Natural killer cell treated with Interleukin-12 subunit alpha and Interleukin-12 subunit beta and Interleukin-15 and Interleukin-18, amount 100 ng/mL, for 72 hours (primary cell): Measurements from ENCODE around the gene PER2. TPM values are rescaled to one million over a fixed set of nuclear protein-coding genes. Genes with fewer than 3 reads are reported as not detected.
"Not testable (repeated sequence)": the region's sequence is repeated elsewhere in the genome, so short reads cannot be mapped to it uniquely, and the experiment has no call there.

Experiments used
- ATAC-seq, 2 donors: fragments of 150-1000 bp; cut with Tn5 transposase in 1 of 2; sonication (Bioruptor Pico), chemical (Tn5 transposase) in 1 of 2; 2 replicates each; pipeline ENCODE4 v1.10.0; 2021
- DNase-seq: peaks from one replicate; pipeline ENCODE4 v3.0.0; 2022; ENCODE audit warnings: low spot score
- H3K27ac Mint-ChIP-seq, 2 donors: 1 replicate in 1 of 2; 2 replicates in 1 of 2; pipeline ENCODE4 v1.8.0; 2022; ENCODE audit warnings: mixed read lengths in 2 of 2, mild to moderate bottlenecking in 1 of 2, moderate library complexity in 1 of 2
- H3K27me3 Mint-ChIP-seq, 2 donors: 1 replicate in 1 of 2; 2 replicates in 1 of 2; pipeline ENCODE4 v1.8.0; 2022; ENCODE audit warnings: mixed read lengths in 2 of 2
- H3K36me3 Mint-ChIP-seq: one replicate; pipeline ENCODE4 v1.8.0; 2022; ENCODE audit warnings: mixed read lengths
- H3K4me1 Mint-ChIP-seq, 2 donors: 1 replicate in 1 of 2; 2 replicates in 1 of 2; pipeline ENCODE4 v1.8.0; 2022; ENCODE audit warnings: low read depth in 2 of 2, mixed read lengths in 2 of 2, mild to moderate bottlenecking in 1 of 2
- H3K4me3 Mint-ChIP-seq: one replicate; pipeline ENCODE4 v1.8.0; 2022; ENCODE audit warnings: mixed read lengths
- H3K9me3 Mint-ChIP-seq: 2 replicates; pipeline ENCODE4 v1.8.0; 2022; ENCODE audit warnings: mixed read lengths
- total RNA-seq, 2 donors: library from RNA; stranded (reverse); gene quantifications; one replicate each; pipeline ENCODE4 v1.2.3, GENCODE V29; 2022

The PER2 gene
- total RNA-seq, 2 donors from 2014 or later, result 13.8 to 18.4 TPM

DNA sequence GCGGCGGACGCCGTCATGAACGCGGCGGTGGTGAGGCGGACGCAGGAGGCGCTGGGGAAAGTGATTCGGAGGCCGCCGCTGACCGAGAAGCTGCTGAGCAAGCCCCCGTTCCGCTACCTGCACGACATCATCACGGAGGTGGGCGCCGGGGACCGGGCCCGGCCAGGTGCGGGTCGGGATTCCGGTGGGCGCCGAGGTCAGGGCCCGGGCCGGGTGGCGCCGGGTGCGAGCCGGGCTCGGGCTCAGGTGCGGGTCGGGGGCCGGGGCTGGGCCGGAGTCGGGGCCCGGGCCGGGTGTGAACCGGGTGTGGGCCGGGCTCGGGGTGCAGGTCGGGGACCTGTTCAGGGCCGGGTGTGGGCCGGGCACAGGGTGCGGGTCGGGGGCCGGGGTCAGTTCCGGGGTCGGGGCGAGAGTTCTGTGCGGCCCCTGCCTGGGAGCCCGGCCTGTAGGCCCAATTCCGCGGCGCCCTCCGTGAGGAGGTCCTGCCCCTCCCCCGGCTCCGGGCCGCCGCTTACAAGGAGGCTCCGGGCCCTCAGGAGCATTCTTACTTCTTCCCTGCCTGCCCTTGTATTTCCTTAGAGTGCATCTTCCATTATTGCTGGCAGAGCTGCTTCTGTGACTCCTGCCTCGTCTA, 32.4 kb upstream of the PER2 start:
- Mint-ChIP-seq H3K4me1 (peaks cover 5 to 10% of the 10 kb centered on the region in 2 donors), H3K27me3 (peaks cover 6 to 8% of the 10 kb centered on the region in 2 donors), H3K4me3 (peak overlapping the region; percentile 80), H3K9me3 (no peaks in the 10 kb centered on the region), H3K27ac (no peak overlapping the region), H3K36me3 (no peaks in the 10 kb centered on the region)
- ATAC-seq, result peak; percentile 58 to 60
- DNase-seq, result no peak

DNA sequence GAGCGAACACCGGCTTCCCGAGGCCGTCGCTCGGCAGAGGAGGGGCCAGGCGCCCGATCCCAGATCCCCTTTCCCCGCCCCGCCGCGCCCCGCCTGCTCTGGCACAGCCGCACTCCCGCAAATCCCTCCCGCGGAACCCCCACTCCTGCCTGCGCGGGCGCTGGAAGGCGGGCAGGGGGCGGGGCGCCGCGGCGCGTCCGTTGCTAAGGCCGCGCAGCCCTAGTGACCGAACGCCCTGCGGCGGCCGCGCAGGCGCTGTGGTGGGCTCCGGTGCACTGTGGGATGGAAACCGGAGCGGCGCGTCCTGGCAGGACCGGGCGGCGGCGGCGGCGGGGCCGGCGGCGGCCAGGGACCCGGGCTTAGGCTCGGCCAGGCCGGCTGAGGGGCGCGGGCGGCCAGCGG, 31.8 kb upstream of the PER2 start, which contains the start of gene TRAF3IP1:
TSS of gene TRAF3IP1 (plus strand) at position 273 of the 402 bp plus-strand sequence. CDS start 145 bp downstream, outside the sequence.
- no peaks in the 10 kb centered on the region for H3K36me3 Mint-ChIP-seq
- peaks cover 8 to 9% of the 10 kb centered on the region in 2 donors for H3K27me3 Mint-ChIP-seq
- H3K27ac Mint-ChIP-seq, result no peak within 1 kb of the TSS
- ATAC-seq, result peak; percentile 97 to 98
- peak; percentile 90 for DNase-seq
- no peaks in the 10 kb centered on the region for H3K9me3 Mint-ChIP-seq
- H3K4me1 Mint-ChIP-seq, result peaks cover 5 to 10% of the 10 kb centered on the region in 2 donors
- peak within 1 kb of the TSS; percentile 80 for H3K4me3 Mint-ChIP-seq

DNA sequence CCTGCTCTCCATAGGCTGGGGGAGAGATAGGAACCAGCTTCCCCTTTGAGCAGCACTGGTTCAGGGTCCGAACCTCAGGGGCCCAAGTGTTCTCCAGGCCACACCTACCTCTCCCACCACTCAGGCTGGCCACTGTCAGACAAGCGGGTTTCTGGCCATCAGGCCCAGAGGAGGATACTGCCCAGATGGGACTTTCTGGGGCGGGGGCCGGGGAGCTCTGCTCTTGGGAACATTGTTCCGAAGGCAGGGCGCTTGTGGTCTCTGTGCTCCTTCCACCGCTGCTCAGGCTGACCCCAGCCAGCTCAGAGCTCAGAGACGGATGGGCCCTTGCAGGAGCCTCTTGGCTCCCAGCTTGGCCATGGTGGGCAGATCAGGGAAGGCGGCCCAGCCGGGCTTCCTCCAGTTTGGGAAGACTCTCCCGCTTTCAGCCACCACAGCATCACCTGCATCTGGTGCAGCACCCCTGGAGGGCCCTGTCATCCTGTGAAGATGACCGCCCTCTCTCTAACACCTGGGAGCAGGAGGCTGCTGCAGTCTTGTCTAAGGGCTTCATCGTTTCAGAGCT, 26.7 kb upstream of the PER2 start:
- H3K9me3 Mint-ChIP-seq, result no peaks in the 10 kb centered on the region

DNA sequence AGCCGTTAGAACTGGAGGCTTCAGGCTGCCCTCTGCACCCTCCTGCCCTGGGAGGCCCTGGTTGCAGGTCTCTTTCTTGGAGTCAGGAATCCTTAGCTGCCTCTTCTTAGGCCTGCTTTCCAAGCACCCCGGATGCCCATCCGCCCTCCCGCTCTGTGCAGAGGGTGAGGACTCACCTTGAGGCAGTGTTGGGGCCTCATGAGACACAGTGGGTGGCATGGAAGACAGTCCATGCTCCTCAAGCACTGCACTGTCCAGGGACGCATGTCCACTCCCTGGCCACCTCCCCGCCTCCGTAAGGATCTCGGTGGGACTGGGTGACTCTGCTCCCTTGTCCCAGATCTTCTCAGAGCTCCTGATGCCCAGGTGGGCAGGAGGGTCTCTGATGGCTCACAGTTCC, 26.2 kb upstream of the PER2 start:
- Mint-ChIP-seq H3K27ac (no peak overlapping the region), H3K4me3 (no peak overlapping the region)

More for the DNA sequence above, 26.7 kb upstream of the PER2 start:
- Mint-ChIP-seq H3K27me3 (peaks cover 9 to 15% of the 10 kb centered on the region in 2 donors), H3K4me1 (no peaks in the 10 kb centered on the region), H3K36me3 (no peaks in the 10 kb centered on the region), H3K4me3 (no peak overlapping the region), H3K27ac (no peak overlapping the region)
- ATAC-seq (no peak), DNase-seq (no peak)

DNA sequence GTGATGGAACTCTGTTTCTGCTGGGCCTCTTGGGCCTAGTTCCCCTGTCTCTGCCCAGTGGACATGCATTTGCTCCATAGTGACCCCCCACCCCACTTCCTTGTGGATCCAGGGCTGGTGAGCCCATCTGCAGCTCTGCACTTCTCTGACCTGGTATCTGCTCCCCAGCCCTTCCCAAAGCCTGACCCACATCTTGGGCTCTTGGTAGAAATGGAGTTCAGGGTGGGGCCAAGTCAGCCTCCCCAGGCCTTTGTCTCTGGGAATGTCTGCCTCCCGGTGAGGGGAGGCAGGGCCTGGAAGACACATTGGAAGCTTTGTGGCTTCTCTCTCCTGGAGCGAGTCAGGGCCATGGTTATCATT, 25.6 kb upstream of the PER2 start:
- no peaks in the 10 kb centered on the region for H3K36me3 Mint-ChIP-seq

More for the DNA sequence above, 26.2 kb upstream of the PER2 start:
- DNase-seq (no peak), ATAC-seq (no peak)
- H3K4me1 Mint-ChIP-seq, result no peaks in the 10 kb centered on the region
- H3K9me3 Mint-ChIP-seq, result no peaks in the 10 kb centered on the region
- H3K27me3 Mint-ChIP-seq, result peaks cover 9 to 15% of the 10 kb centered on the region in 2 donors
- H3K36me3 Mint-ChIP-seq, result no peaks in the 10 kb centered on the region

DNA sequence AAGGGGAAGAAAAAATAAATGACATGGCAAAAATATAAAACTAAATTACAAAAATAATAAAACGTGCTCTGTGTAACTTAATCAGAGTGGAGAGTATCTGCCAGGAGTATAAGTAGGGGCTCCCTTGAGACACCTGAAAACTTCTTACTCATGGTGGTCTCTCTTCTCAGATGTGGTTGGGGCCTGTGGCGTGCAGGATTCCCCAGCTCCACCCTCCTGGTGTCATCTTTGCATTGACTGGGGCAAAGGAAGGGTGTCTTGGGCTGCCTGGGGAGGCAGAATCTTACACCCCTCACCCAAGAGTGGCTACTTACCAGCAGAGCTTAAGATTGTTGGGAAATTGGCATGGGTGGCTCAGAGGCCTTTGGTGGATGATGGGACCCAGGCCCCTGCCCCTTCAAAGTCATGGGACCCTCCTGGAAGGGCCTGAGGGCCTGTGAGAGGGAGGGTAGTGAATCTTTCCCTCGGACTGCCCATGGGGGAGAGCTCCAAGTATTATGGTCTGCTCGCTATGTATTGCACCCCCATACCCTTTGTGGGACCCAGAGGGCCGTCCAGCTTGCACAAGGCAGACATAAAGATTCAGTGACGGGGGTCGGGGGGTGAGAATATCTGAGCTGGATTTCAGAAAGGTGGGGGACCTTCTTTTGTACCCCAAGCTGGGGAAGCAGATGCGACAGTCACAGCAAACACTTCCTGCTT, 25.0 kb upstream of the PER2 start:
- DNase-seq, result no peak
- Mint-ChIP-seq H3K27me3 (peaks cover 9 to 15% of the 10 kb centered on the region in 2 donors), H3K4me1 (no peaks in the 10 kb centered on the region), H3K4me3 (no peak overlapping the region), H3K27ac (no peak overlapping the region), H3K9me3 (no peaks in the 10 kb centered on the region), H3K36me3 (no peaks in the 10 kb centered on the region)
- no peak for ATAC-seq

More for the DNA sequence above, 25.6 kb upstream of the PER2 start:
- no peaks in the 10 kb centered on the region for H3K9me3 Mint-ChIP-seq
- H3K4me3 Mint-ChIP-seq, result no peak overlapping the region
- no peak for DNase-seq
- no peaks in the 10 kb centered on the region for H3K4me1 Mint-ChIP-seq
- H3K27me3 Mint-ChIP-seq, result peaks cover 9 to 15% of the 10 kb centered on the region in 2 donors
- H3K27ac Mint-ChIP-seq, result no peak overlapping the region
- ATAC-seq, result no peak

DNA sequence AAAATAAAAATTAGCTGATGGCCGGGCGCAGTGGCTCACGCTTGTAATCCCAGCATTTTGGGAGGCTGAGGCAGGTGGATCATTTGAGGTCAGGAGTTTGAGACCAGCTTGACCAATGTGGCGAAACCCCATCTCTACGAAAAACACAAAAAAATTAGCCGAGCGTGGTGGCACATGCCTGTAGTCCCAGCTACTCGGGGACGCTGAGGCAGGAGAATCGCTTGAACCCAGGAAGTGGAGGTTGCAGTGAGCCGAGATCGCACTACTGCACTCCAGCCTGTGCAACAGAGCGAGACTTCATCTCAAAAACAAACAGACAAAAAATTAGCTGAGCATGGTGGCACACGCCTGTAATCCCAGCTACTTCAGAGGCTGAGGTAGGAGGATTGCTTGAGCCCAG, 22.3 kb upstream of the PER2 start:
- not testable (repeated sequence) for DNase-seq, H3K4me1 Mint-ChIP-seq

DNA sequence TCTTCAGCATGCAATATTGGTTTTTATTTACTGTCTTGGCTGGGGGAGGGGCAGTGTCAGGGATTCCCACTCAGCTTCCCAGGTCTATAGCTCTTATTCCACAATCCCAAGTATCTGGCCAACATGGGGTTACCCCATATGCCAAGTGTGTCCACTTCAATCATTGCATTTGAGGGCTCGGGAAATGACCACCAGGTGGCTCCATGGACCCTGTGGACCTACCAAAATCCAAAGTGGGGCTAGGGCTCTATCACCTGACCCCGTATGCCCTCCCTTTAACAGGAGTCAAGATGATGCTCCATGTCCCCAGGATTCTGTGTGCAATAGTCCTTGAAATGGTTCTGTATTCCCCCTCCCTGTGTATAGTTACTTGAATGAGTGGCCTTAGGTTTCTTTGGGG, 19.8 kb upstream of the PER2 start:
- no peak overlapping the region for H3K4me3 Mint-ChIP-seq
- H3K36me3 Mint-ChIP-seq, result no peaks in the 10 kb centered on the region
- no peaks in the 10 kb centered on the region for H3K9me3 Mint-ChIP-seq
- H3K4me1 Mint-ChIP-seq, result no peaks in the 10 kb centered on the region
- no peak for DNase-seq
- no peak overlapping the region for H3K27ac Mint-ChIP-seq
- peaks cover 0 to 7% of the 10 kb centered on the region in 2 donors for H3K27me3 Mint-ChIP-seq
- no peak for ATAC-seq

More for the DNA sequence above, 22.3 kb upstream of the PER2 start:
- H3K27ac Mint-ChIP-seq, H3K27me3 Mint-ChIP-seq, H3K9me3 Mint-ChIP-seq, H3K4me3 Mint-ChIP-seq, H3K36me3 Mint-ChIP-seq, ATAC-seq: not testable (repeated sequence)

DNA sequence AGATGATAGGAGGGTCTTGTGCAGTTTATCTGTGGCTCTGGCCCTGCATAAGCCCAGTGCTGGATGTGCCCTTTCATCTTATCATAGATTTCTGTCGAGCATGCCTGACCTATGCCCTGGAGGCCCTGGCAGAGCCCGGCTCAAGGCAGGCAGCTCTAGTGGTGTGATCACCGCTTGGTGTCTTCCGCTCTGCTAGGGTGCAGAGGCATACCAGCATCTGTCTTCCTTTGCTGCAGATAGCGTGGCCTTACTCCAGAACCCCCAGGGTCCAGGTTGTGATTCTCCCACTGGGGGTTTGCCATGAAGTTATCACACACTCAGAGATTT, 18.2 kb upstream of the PER2 start:
- no peaks in the 10 kb centered on the region for H3K4me1 Mint-ChIP-seq
- H3K27me3 Mint-ChIP-seq, result peaks cover 0 to 7% of the 10 kb centered on the region in 2 donors
- H3K27ac Mint-ChIP-seq, result no peak overlapping the region
- H3K36me3 Mint-ChIP-seq, result no peaks in the 10 kb centered on the region
- ATAC-seq, result no peak
- H3K9me3 Mint-ChIP-seq, result no peaks in the 10 kb centered on the region
- H3K4me3 Mint-ChIP-seq, result no peak overlapping the region
- no peak for DNase-seq

DNA sequence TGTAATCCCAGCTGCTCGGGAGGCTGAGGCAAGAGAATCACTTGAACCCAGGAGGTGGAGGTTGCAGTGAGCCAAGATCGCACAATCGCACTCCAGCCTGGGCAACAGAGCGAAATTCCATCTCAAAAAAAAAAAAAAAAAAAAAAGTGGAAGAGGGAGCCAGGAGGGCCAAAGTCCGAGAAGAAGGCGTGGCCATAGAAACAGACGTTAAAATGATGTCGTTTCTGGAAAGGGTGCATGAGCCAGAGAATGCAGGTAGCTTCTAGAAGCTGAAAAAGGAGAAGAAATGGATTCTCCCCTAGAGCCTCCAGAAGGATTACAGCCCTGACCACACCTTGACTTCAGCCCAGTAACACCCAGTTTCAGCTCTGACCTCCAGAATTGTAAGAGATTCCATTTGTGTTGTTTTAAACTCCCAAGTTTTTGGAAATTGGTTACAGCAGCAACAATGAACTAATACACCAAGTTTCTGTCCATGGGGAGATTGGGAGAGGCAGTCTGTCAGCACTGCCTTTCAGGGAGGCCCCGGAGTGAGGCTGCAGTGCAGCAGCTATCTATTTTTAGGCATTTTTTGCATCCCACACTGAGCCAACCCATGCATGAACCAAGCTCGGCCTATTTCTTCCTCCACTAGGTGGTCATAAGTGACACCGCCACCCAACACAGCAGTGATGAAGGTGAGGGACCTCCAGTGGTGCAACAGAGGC, 17.7 kb upstream of the PER2 start:
- Mint-ChIP-seq H3K36me3 (no peaks in the 10 kb centered on the region), H3K4me1 (no peaks in the 10 kb centered on the region), H3K4me3 (no peak overlapping the region), H3K27me3 (peaks cover 0 to 2% of the 10 kb centered on the region in 2 donors), H3K9me3 (no peaks in the 10 kb centered on the region), H3K27ac (no peak overlapping the region)
- DNase-seq, result no peak
- ATAC-seq, result no peak

DNA sequence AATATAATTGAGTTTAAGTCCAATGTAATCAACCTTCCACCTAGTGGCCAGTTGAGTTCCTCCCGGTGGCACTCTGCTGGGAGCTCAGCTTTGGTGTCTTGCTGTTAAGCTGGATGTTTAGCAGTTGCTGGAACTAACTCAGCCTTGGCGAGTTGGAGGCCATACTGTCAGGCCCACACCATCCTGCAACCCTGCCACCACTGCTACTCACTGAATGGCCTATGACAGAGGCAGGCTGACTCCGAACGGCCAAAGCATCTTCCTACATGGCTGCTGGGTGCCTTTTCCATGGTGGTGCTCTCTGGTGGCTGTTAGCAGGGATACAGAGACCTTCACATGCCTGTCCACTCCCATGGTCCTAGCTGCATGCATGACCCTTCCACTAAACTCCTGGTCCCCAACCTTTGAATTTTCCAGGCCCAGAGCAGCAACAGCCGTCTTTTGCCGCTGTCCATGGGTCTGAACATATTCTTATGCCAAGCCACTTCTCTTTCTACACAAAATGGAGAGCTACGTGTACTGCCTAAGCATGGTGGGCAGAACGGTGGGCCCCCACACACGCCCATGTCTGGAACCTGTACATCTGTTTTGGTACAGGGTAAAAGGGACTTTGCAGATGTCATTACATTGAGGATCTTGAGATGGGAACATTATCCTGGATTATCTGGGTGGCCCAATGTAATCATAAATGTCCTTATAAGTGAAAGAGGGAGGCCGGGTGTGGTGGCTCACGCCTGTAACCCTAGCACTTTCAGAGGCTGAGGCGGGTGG, 16.9 kb upstream of the PER2 start:
- no peak for DNase-seq
- no peaks in the 10 kb centered on the region for H3K4me1 Mint-ChIP-seq
- H3K36me3 Mint-ChIP-seq, result no peaks in the 10 kb centered on the region
- H3K9me3 Mint-ChIP-seq, result no peaks in the 10 kb centered on the region
- H3K27me3 Mint-ChIP-seq, result no peaks in the 10 kb centered on the region
- no peak for ATAC-seq
- no peak overlapping the region for H3K4me3 Mint-ChIP-seq
- H3K27ac Mint-ChIP-seq, result no peak overlapping the region

DNA sequence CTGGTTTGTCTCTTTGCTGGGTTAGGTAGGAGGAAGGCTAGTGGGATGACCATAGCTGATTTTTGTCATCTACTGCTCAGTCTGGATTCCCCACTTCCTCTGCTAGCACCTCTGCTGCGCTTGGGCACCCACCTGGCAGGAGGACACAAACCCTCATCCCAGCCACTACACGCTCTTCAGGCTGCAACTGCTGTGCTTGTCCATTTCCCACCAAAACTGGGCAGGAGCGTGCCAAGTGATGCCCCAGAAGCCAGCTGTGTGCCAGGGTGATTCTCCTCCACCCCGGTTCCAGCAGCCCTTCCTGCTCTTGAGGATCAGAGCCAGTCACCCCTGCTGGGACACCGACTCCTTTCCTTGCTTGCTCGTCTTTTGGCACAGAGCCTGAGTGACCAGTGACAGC, 15.7 kb upstream of the PER2 start:
- Mint-ChIP-seq H3K27me3 (no peaks in the 10 kb centered on the region), H3K4me1 (no peaks in the 10 kb centered on the region), H3K9me3 (no peaks in the 10 kb centered on the region), H3K4me3 (no peak overlapping the region), H3K27ac (no peak overlapping the region), H3K36me3 (no peaks in the 10 kb centered on the region)
- no peak for ATAC-seq
- DNase-seq, result no peak

DNA sequence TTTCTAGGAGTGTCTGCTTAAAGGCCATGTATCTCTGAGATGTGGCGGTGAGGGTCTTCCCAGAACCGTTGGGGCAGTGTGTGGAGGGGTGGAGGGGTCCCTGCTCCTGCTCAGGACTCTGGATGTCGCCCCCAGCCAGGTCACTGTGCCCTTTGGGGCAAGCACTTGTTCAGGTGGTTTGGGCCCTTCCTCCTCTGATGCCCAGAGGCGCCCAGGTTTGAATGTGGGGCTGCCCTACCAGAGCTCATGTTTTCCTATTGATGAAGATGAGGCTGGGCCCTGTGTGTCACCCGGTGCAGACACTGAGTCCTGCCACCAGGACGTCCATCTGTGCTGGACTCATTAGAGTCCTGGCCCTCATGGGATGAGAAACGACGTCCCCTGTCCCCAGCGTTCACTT, 14.3 kb upstream of the PER2 start:
- H3K9me3 Mint-ChIP-seq, result no peaks in the 10 kb centered on the region
- H3K27ac Mint-ChIP-seq, result no peak overlapping the region
- no peaks in the 10 kb centered on the region for H3K4me1 Mint-ChIP-seq
- DNase-seq, result no peak
- H3K4me3 Mint-ChIP-seq, result no peak overlapping the region
- no peaks in the 10 kb centered on the region for H3K36me3 Mint-ChIP-seq
- H3K27me3 Mint-ChIP-seq, result no peaks in the 10 kb centered on the region
- no peak for ATAC-seq
